Measurements from ENCODE around the gene SIPA1. TPM values are rescaled to one million over a fixed set of nuclear protein-coding genes. Genes with fewer than 3 reads are reported as not detected.
"Not testable (repeated sequence)": the region's sequence is repeated elsewhere in the genome, so short reads cannot be mapped to it uniquely, and the experiment has no call there.

Gene SIPA1
- total RNA-seq, 1 donor from 2014 or later: 142 TPM

- intact Hi-C loops (cut with micrococcal nuclease): loop anchor here (5.0 kb wide), 1 partner anchor 82 kb away; the partner anchor contains the start of genes FAM89B and ZNRD2
Measured at GRCh38 chr11:65654375-65655349, 16.8 kb downstream of the SIPA1 start.

GRCh38 chr11:65655570-65656332 lies 17.9 kb downstream of the SIPA1 start:
- intact Hi-C loops (cut with micrococcal nuclease): no loop called here

GRCh38 chr11:65657426-65657825 lies 19.5 kb downstream of the SIPA1 start:
- intact Hi-C loops (cut with micrococcal nuclease): no loop called here

GRCh38 chr11:65658174-65659021 lies 20.5 kb downstream of the SIPA1 start:
- intact Hi-C loops (cut with micrococcal nuclease): no loop called here

- intact Hi-C loops (cut with micrococcal nuclease): loop anchor here (5.0 kb wide), 1 partner anchor 52 kb away; the partner anchor contains the start of gene KAT5
Measured at GRCh38 chr11:65660038-65660437, 22.1 kb downstream of the SIPA1 start.

- intact Hi-C loops (cut with micrococcal nuclease): loop anchor here (5.0 kb wide), 1 partner anchor 51 kb away; the partner anchor contains the start of gene KAT5
Measured at GRCh38 chr11:65660908-65661307, 23.0 kb downstream of the SIPA1 start.

GRCh38 chr11:65661599-65662246 lies 23.8 kb downstream of the SIPA1 start:
- intact Hi-C loops (cut with micrococcal nuclease): loop anchor here (1.0 to 5.0 kb wide), 2 partner anchors 22 to 51 kb away; partner anchors contain the start of gene KAT5

- intact Hi-C loops (cut with micrococcal nuclease): loop anchor here (1.0 to 5.0 kb wide), 2 partner anchors 23 to 50 kb away; partner anchors contain the start of gene KAT5
Measured at GRCh38 chr11:65662247-65662798, 24.4 kb downstream of the SIPA1 start.

- intact Hi-C loops (cut with micrococcal nuclease): loop anchor here (1.0 to 5.0 kb wide), 5 partner anchors 10 to 196 kb away; partner anchors contain the start of genes KAT5 and PCNX3
Measured at GRCh38 chr11:65662799-65663638, 25.1 kb downstream of the SIPA1 start, which contains the start of gene RELA. Gene RELA (minus strand): TSS chr11:65662916. CDS start chr11:65662832, 84 bp downstream.

- intact Hi-C loops (cut with micrococcal nuclease): loop anchor here (1.0 to 5.0 kb wide), 4 partner anchors 10 to 196 kb away; partner anchors contain the start of genes KAT5 and PCNX3
Measured at GRCh38 chr11:65663639-65664200, 25.8 kb downstream of the SIPA1 start.

- intact Hi-C loops (cut with micrococcal nuclease): no loop called here
Measured at GRCh38 chr11:65672180-65672860, 34.4 kb downstream of the SIPA1 start.

GRCh38 chr11:65672982-65673381 lies 35.1 kb downstream of the SIPA1 start:
- intact Hi-C loops (cut with micrococcal nuclease): no loop called here

- intact Hi-C loops (cut with micrococcal nuclease): no loop called here
Measured at GRCh38 chr11:65680192-65680743, 42.4 kb downstream of the SIPA1 start.

- intact Hi-C loops (cut with micrococcal nuclease): not testable (repeated sequence)
Measured at GRCh38 chr11:65683480-65683879, 45.6 kb downstream of the SIPA1 start.

GRCh38 chr11:65685981-65686380 lies 48.1 kb downstream of the SIPA1 start:
- intact Hi-C loops (cut with micrococcal nuclease): no loop called here

GRCh38 chr11:65691847-65692246 lies 53.9 kb downstream of the SIPA1 start:
- intact Hi-C loops (cut with micrococcal nuclease): not testable (repeated sequence)

- intact Hi-C loops (cut with micrococcal nuclease): no loop called here
Measured at GRCh38 chr11:65692367-65692766, 54.5 kb downstream of the SIPA1 start.

All from T-helper 2 cell treated with Interferon-gamma antibody and Interleukin-4, amounts not matched to agents 100 ng/mL and 5 ng/mL, for 36 hours (primary cell).